ENCODE data around the gene TGIF1. TPM values are rescaled to one million over a fixed set of nuclear protein-coding genes. Genes with fewer than 3 reads are reported as not detected.

The TGIF1 gene
- total and polyA plus RNA-seq, 8 donors = 42.6 to 95.1 (median 82.4) TPM

Other genes with a start within 250 kb of the TGIF1 start
- 1 to 10 TPM; 1.5 to 1.7 TPM for gene MYOM1, start 230.2 kb upstream of the TGIF1 start, total RNA-seq
- 1 to 10 TPM; 2.0 to 4.5 (median 2.9) TPM for gene MYOM1, start 230.2 kb upstream of the TGIF1 start, polyA plus RNA-seq (ENCODE audit: insufficient read length in 6 of 6)
- 100 to 1,000 TPM; 532 to 556 TPM for gene MYL12A, start 202.4 kb upstream of the TGIF1 start, total RNA-seq
- 100 to 1,000 TPM; 324 to 387 (median 341) TPM for gene MYL12A, start 202.4 kb upstream of the TGIF1 start, polyA plus RNA-seq (ENCODE audit: insufficient read length in 6 of 6)
- 100 to 1,000 TPM; 377 to 467 TPM for gene MYL12B, start 188.0 kb upstream of the TGIF1 start, total RNA-seq
- gene MYL12B, start 188.0 kb upstream of the TGIF1 start, polyA plus RNA-seq (ENCODE audit: insufficient read length in 6 of 6) = 100 to 1,000 TPM; 385 to 473 (median 420) TPM